Fibroblast of the aortic adventitia (primary cell): ENCODE data around the gene YWHAE. TPM values are rescaled to one million over a fixed set of nuclear protein-coding genes. Genes with fewer than 3 reads are reported as not detected.
"Not testable (repeated sequence)": the region's sequence is repeated elsewhere in the genome, so short reads cannot be mapped to it uniquely, and the experiment has no call there.

Experiments used
- DNase-seq: peaks from one replicate; pipeline ENCODE4 v3.0.0-alpha.2; 2010; ENCODE audit warnings: low read depth
- H3K4me3 ChIP-seq: 2 replicates; pipeline ENCODE4 v1.5.1; 2011; ENCODE audit warnings: low read depth, mild to moderate bottlenecking, control low read depth, low read length, moderate library complexity
- total RNA-seq: library from RNA; depleted of rRNA; stranded (reverse); fragments of >200 nt; gene quantifications from 2 replicates; pipeline ENCODE4 v1.2.3, GENCODE V29; 2012; ENCODE audit warnings: low replicate concordance
- TF ChIP-seq, protein P1 (sequence below): IDR thresholded peaks from 2 replicates; pipeline ENCODE4 v1.5.1; 2011; ENCODE audit warnings: mild to moderate bottlenecking, low read length, control low read depth, inconsistent platforms; ENCODE audit not compliant: insufficient read depth

YWHAE gene
- total RNA-seq, 1 donor = 628 TPM

DNA sequence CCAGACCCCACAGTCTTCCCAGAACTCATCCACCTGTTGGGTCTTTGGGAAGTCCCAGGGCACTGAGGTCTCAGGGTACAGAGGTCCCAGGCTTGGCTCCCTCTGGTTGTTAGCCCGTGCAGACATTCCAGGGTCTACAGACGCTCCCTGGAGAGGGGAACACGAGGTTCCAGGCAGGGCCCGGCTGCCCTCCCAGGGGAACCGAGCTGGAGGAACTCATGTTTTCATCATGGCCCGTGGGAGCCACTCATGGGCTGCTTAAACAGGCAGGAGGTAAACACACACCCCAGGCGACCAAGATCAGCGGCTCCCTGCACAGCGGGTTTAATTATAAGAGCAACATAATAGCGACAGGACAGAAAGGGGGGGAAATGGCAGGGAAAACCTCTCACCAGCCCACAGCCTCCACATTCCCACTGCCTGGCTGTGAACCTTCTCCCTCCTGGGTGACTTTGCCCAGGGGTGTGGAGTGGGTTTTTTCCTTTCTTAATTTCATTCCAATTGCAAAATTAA is 84.1 kb downstream of the YWHAE start:
- TF ChIP-seq, protein P1, sequence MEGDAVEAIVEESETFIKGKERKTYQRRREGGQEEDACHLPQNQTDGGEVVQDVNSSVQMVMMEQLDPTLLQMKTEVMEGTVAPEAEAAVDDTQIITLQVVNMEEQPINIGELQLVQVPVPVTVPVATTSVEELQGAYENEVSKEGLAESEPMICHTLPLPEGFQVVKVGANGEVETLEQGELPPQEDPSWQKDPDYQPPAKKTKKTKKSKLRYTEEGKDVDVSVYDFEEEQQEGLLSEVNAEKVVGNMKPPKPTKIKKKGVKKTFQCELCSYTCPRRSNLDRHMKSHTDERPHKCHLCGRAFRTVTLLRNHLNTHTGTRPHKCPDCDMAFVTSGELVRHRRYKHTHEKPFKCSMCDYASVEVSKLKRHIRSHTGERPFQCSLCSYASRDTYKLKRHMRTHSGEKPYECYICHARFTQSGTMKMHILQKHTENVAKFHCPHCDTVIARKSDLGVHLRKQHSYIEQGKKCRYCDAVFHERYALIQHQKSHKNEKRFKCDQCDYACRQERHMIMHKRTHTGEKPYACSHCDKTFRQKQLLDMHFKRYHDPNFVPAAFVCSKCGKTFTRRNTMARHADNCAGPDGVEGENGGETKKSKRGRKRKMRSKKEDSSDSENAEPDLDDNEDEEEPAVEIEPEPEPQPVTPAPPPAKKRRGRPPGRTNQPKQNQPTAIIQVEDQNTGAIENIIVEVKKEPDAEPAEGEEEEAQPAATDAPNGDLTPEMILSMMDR = no peak
- no peak for DNase-seq
- no peak overlapping the region for H3K4me3 ChIP-seq

DNA sequence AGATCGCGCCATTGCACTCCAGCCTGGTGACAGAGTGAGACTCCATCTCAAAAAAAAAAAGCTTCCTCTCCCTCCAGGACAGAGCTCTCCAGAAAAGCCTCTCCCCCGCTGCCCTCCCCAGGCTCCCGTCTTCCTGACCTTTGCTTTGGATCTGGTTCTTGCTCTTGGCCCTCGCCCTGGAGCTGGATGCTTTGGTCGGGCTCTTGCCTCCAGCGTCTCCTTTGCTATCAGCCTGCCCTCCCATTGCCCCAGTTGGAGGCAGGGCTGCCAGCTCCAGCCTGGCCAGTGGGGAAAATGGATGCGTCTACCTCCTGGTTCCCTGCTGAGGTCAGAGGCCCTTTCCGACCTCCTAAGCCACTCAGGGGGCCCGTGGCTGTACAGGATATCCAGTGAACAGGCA is 84.6 kb downstream of the YWHAE start:
- TF ChIP-seq, protein P1 = no peak
- DNase-seq = no peak
- H3K4me3 ChIP-seq = no peak overlapping the region

DNA sequence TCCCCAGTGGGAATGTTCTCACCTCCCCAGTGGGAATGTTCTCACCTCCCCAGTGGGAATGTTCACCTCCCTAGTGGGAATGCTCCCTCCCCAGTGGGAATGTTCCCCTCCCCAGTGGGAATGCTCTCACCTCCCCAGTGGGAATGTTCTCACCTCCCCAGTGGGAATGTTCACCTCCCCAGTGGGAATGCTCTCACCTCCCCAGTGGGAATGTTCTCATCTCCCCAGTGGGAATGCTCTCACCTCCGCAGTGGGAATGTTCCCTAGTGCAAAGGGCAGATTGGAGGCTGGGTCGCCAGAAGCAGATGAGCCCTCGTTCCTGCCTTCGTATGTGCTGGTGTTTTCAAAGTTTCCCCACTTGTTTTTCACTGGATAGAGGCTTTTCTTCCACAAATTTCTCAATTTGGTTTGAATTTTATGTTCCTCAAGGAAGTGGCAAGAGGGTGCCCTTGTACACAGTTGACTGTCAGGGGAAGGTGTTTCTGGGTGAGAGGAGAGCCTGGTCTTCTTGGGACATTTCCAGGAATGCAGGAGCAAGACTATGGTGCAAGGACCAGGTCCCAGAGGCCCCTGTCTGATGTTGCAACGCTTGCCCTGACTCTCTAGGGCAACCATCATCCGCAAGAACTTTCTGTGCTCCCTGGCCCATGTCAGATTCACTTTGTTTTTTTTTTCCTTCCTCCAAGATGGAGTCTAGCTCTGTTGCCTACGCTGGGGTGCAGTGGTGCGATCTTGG is 86.6 kb downstream of the YWHAE start:
- no peak for DNase-seq
- TF ChIP-seq, protein P1 = no peak
- H3K4me3 ChIP-seq = no peak overlapping the region

GRCh38 chr17:1312261-1312870 is 87.7 kb downstream of the YWHAE start:
- H3K4me3 ChIP-seq = no peak overlapping the region
- DNase-seq = no peak
- TF ChIP-seq, protein P1 = no peak

DNA sequence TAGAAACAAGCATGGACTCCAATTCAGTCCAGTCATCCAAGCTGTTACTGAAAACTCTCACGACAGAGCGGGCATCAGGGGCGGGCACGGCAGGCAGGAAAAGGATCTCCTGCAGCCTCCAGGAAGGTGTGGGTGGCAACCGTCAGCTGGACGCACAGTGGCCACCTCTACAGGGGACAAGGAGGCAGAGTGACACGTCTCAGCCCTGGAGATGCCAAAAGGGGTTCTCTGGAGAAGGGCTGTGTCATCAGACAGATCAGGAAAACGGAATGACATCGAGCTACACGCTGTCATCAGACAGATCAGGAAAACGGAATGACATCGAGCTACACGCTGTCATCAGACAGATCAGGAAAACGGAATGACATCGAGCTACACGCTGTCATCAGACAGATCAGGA is 92.2 kb downstream of the YWHAE start:
- DNase-seq, H3K4me3 ChIP-seq: not testable (repeated sequence)

- TF ChIP-seq, protein P1 = no peak
- no peak overlapping the region for H3K4me3 ChIP-seq
- no peak for DNase-seq
Measured at GRCh38 chr17:1304962-1305563, 95.0 kb downstream of the YWHAE start.

DNA sequence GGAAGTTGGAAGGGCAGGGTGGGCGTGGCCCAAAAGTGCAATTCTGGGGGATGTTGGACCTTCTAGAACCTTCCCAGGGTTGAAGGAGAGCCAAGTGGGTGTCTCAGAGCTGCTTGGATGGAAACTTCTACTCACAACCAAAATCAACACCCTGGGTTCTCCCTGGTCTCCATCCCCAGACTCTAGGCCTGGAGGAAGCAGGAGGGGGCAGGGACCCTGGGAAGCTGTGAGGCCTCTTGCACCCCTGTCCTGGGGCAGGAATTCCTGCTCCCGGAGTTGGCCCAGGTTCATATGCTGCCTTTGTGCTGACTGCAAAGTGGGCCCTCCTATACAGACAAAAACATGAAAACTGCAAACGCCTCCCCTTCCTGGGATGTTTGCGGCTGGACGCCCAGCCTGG is 95.5 kb downstream of the YWHAE start:
- TF ChIP-seq, protein P1 = no peak
- DNase-seq = no peak
- no peak overlapping the region for H3K4me3 ChIP-seq
